B cell (primary cell): ENCODE results near the gene FBXL13. TPM values are rescaled to one million over a fixed set of nuclear protein-coding genes. Genes with fewer than 3 reads are reported as not detected.
"Not testable (repeated sequence)": the region's sequence is repeated elsewhere in the genome, so short reads cannot be mapped to it uniquely, and the experiment has no call there.

Experiments
- ATAC-seq: fragments of 200-7000 bp; cut with Tn5 transposase; one replicate; pipeline ENCODE4 v1.10.0; 2021; ENCODE audit warnings: low read depth, mild to moderate bottlenecking, moderate number of reproducible peaks, moderate library complexity
- CTCF ChIA-PET: fragments of 350-600 bp; sonication (Branson Sonifier 250); formaldehyde crosslinking; loops from one replicate; lab custom pipeline; 2021; ENCODE audit warnings: antibody characterized with exemption, inconsistent platforms; lab: Charles Lee
- POLR2A ChIA-PET: fragments of 350-600 bp; sonication (Branson Sonifier 250); formaldehyde crosslinking; loops from one replicate; lab custom pipeline; 2021; ENCODE audit warnings: antibody characterized with exemption; lab: Charles Lee
- DNase-seq: peaks from one replicate; pipeline ENCODE4 v3.0.0; 2013
- H2AFZ ChIP-seq: 2 replicates; pipeline ENCODE4 v1.6.1; 2012; ENCODE audit warnings: mild to moderate bottlenecking, low read depth, low read length; ENCODE audit not compliant: insufficient read depth, poor library complexity, severe bottlenecking
- H3K27ac ChIP-seq, 2 donors: 1 replicate in 1 of 2; 2 replicates in 1 of 2; pipeline ENCODE4 v1.5.1; 2012 to 2013; ENCODE audit warnings: low read length in 2 of 2, mild to moderate bottlenecking in 2 of 2, moderate library complexity in 1 of 2
- H3K27me3 ChIP-seq, 4 experiments: fragments of 200-600 bp in 1 of 4; sonication (generic) in 1 of 4; replicated peaks in 1 of 4; 1 replicate in 2 of 4; 2 replicates in 2 of 4; pipeline versions ENCODE4 v1.6.1 to v1.7.0; 2013 to 2016; ENCODE audit warnings: low read length in 3 of 4, mild to moderate bottlenecking in 2 of 4, mixed read lengths in 1 of 4, moderate library complexity in 1 of 4; ENCODE audit not compliant: insufficient read depth in 4 of 4, control insufficient read depth in 3 of 4; ENCODE audit errors: control extremely low read depth in 1 of 4
- H3K36me3 ChIP-seq, 2 experiments: replicated peaks in 1 of 2; 1 replicate in 1 of 2; 2 replicates in 1 of 2; pipeline versions ENCODE4 v1.6.1 to v1.7.1; 2013; ENCODE audit warnings: low read length in 1 of 2; ENCODE audit not compliant: insufficient read depth in 2 of 2, control insufficient read depth in 1 of 2; ENCODE audit errors: control extremely low read depth in 1 of 2, extremely low read depth in 1 of 2
- H3K4me1 ChIP-seq, 2 donors: fragments of 200-600 bp in 1 of 2; sonication (generic) in 1 of 2; 1 replicate in 1 of 2; 2 replicates in 1 of 2; pipeline versions ENCODE4 v1.5.1 to v1.6.1; 2013 to 2017; ENCODE audit warnings: low read length in 2 of 2; ENCODE audit not compliant: control insufficient read depth in 2 of 2, insufficient read depth in 2 of 2
- H3K4me2 ChIP-seq: replicated peaks from 2 replicates; pipeline ENCODE3; 2012; ENCODE audit warnings: mild to moderate bottlenecking, low read depth, low read length; ENCODE audit not compliant: poor library complexity, severe bottlenecking
- H3K4me3 ChIP-seq, 5 experiments: fragments of 200-600 bp in 1 of 5; sonication (generic) in 1 of 5; 1 replicate in 3 of 5; 2 replicates in 2 of 5; pipeline versions ENCODE4 v1.5.1 to v1.7.0; 2011 to 2016; ENCODE audit warnings: low read length in 4 of 5, mild to moderate bottlenecking in 4 of 5, low read depth in 2 of 5, control low read depth in 1 of 5, moderate library complexity in 1 of 5; ENCODE audit not compliant: insufficient read depth in 1 of 5; ENCODE audit errors: control extremely low read depth in 1 of 5, extremely low read depth in 1 of 5
- H3K79me2 ChIP-seq: fragments of 200-600 bp; sonication (generic); one replicate; pipeline ENCODE4 v1.6.0; 2016; ENCODE audit warnings: low read length; ENCODE audit not compliant: control insufficient read depth, insufficient read depth
- H3K9ac ChIP-seq: fragments of 200-600 bp; sonication (generic); 2 replicates; pipeline ENCODE4 v1.6.1; 2017; ENCODE audit warnings: mild to moderate bottlenecking, low read length, moderate library complexity
- H3K9me3 ChIP-seq, 3 donors: one replicate each; pipeline versions ENCODE4 v1.6.1 to v1.7.1; 2013; ENCODE audit warnings: low read length in 2 of 3; ENCODE audit not compliant: control insufficient read depth in 2 of 3, insufficient read depth in 1 of 3; ENCODE audit errors: control extremely low read depth in 1 of 3
- H4K20me1 ChIP-seq: 2 replicates; pipeline ENCODE4 v1.6.0; 2012; ENCODE audit warnings: mild to moderate bottlenecking, low read length; ENCODE audit not compliant: insufficient read depth, control insufficient read depth, poor library complexity, severe bottlenecking
- H3K27ac Mint-ChIP-seq: one replicate; pipeline ENCODE4 v1.8.0; 2021; ENCODE audit warnings: mixed read lengths
- H3K27me3 Mint-ChIP-seq: one replicate; pipeline ENCODE4 v1.8.0; 2021; ENCODE audit warnings: mixed read lengths
- H3K4me1 Mint-ChIP-seq: one replicate; pipeline ENCODE4 v1.8.0; 2021; ENCODE audit warnings: mixed read lengths
- H3K4me3 Mint-ChIP-seq: one replicate; pipeline ENCODE4 v1.8.0; 2021; ENCODE audit warnings: mixed read lengths
- H3K9me3 Mint-ChIP-seq: one replicate; pipeline ENCODE4 v1.8.0; 2022; ENCODE audit warnings: mixed read lengths; ENCODE audit not compliant: insufficient read depth
- EZH2 ChIP-seq: IDR thresholded peaks from 2 replicates; pipeline ENCODE4 v1.6.1; 2012; ENCODE audit warnings: borderline replicate concordance, low read depth, mild to moderate bottlenecking, moderate library complexity, low read length; ENCODE audit not compliant: insufficient read depth, poor library complexity, severe bottlenecking
- WGBS: methylation state at CpG from one replicate; pipeline ENCODE4 v1.1.5; 2013; ENCODE audit warnings: missing lambda C conversion rate; ENCODE audit not compliant: insufficient coverage; 5-methylcytosine and 5-hydroxymethylcytosine counted together
- intact Hi-C: fragments of 100-400 bp; cut with micrococcal nuclease; formaldehyde crosslinking; loops from one replicate; pipeline ENCODE4 v1.10.0; 2022
- polyA plus RNA-seq: library from polyadenylated mRNA; depleted of rRNA; stranded (reverse); fragments of >200 nt; gene quantifications from 2 replicates; pipeline ENCODE4 v1.2.3, GENCODE V29; 2012
- total RNA-seq, 2 donors: library from RNA; stranded (reverse); fragments of 120-200 nt in 1 of 2; gene quantifications; 1 replicate in 1 of 2; 2 replicates in 1 of 2; pipeline versions ENCODE4 v1.2.3 to v1.2.4, GENCODE V29; 2013 to 2022
- TF ChIP-seq, protein P1 (sequence below): fragments of 200-600 bp; IDR thresholded peaks from one replicate; pipeline ENCODE4 v1.8.0; 2022; ENCODE audit warnings: antibody characterized with exemption, mild to moderate bottlenecking

FBXL13 gene
- total and polyA plus RNA-seq, 2 donors (not counting 1 experiment from before 2014, with no cell fraction given), result 0.22 to 4.0 TPM

DNA sequence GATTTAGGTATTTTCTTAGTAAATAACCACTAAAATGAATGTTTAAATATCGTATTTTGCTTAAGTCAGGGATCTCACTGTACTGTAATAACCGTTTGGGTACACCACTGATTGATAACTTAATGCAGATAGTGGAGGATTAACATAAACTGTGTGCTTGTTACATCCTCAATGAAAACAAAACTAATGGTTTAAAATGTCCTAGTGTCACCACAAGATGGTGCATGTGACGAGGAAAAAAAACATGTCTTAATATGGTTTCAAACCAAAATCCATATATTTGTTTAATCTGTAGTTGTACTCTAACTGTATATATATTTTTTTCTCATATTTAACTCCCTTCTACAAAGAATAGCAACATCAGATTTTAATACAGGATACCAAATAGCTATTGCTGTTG lies 19.5 kb upstream of the FBXL13 start:
- H3K27ac ChIP-seq, result no peak overlapping the region
- Mint-ChIP-seq H3K9me3 (no peaks in the 10 kb centered on the region), H3K4me1 (no peaks in the 10 kb centered on the region), H3K4me3 (no peak overlapping the region), H3K27me3 (no peaks in the 10 kb centered on the region), H3K27ac (no peak overlapping the region)
- H3K9me3 ChIP-seq, result no peaks in the 10 kb centered on the region
- no peaks in the 10 kb centered on the region for H3K79me2 ChIP-seq
- H3K4me1 ChIP-seq, result no peaks in the 10 kb centered on the region
- DNase-seq (no peak), ATAC-seq (no peak)
- ChIA-PET POLR2A (no interaction called here), CTCF (interaction anchor here (0.5 kb wide), 1 partner anchor 32 kb away, joined by 4 read pairs; no protein-coding TSS in a partner anchor)
- intact Hi-C loops, result no loop called here
- H3K4me3 ChIP-seq, result no peak overlapping the region
- no peaks in the 10 kb centered on the region for H3K27me3 ChIP-seq
- no CpG with 5 or more reads among the region's 3 CpGs for WGBS
- no peaks in the 10 kb centered on the region for H4K20me1 ChIP-seq
- H3K4me2 ChIP-seq, result no peak overlapping the region
- peaks cover 2 to 17% of the 10 kb centered on the region in 2 experiments for H3K36me3 ChIP-seq
- no peak overlapping the region for H2AFZ ChIP-seq
- no peak for TF ChIP-seq EZH2
- TF ChIP-seq, protein P1, sequence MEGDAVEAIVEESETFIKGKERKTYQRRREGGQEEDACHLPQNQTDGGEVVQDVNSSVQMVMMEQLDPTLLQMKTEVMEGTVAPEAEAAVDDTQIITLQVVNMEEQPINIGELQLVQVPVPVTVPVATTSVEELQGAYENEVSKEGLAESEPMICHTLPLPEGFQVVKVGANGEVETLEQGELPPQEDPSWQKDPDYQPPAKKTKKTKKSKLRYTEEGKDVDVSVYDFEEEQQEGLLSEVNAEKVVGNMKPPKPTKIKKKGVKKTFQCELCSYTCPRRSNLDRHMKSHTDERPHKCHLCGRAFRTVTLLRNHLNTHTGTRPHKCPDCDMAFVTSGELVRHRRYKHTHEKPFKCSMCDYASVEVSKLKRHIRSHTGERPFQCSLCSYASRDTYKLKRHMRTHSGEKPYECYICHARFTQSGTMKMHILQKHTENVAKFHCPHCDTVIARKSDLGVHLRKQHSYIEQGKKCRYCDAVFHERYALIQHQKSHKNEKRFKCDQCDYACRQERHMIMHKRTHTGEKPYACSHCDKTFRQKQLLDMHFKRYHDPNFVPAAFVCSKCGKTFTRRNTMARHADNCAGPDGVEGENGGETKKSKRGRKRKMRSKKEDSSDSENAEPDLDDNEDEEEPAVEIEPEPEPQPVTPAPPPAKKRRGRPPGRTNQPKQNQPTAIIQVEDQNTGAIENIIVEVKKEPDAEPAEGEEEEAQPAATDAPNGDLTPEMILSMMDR, result no peak
- no peak overlapping the region for H3K9ac ChIP-seq

- H3K9me3 ChIP-seq, result no peaks in the 10 kb centered on the region
- no peaks in the 10 kb centered on the region for H3K27me3 ChIP-seq
- TF ChIP-seq EZH2, result no peak
- TF ChIP-seq, protein P1, result no peak
- no peak overlapping the region for H2AFZ ChIP-seq
- ATAC-seq (no peak), DNase-seq (no peak)
- ChIA-PET POLR2A (no interaction called here), CTCF (interaction anchor here (1.6 kb wide), 1 partner anchor 32 kb away, joined by 3 read pairs; no protein-coding TSS in a partner anchor)
- H3K4me1 Mint-ChIP-seq, result no peaks in the 10 kb centered on the region
- H3K4me3 ChIP-seq, result no peak overlapping the region
- H3K27ac Mint-ChIP-seq, result no peak overlapping the region
- no peak overlapping the region for H3K4me3 Mint-ChIP-seq
- H3K9me3 Mint-ChIP-seq, result no peaks in the 10 kb centered on the region
- no peak overlapping the region for H3K4me2 ChIP-seq
- no peaks in the 10 kb centered on the region for H3K4me1 ChIP-seq
- H3K27me3 Mint-ChIP-seq, result no peaks in the 10 kb centered on the region
- no CpG with 5 or more reads among the region's 1 CpG for WGBS
- peaks cover 4 to 22% of the 10 kb centered on the region in 2 experiments for H3K36me3 ChIP-seq
- H3K79me2 ChIP-seq, result no peaks in the 10 kb centered on the region
- intact Hi-C loops, result no loop called here
- H4K20me1 ChIP-seq, result no peaks in the 10 kb centered on the region
- H3K27ac ChIP-seq, result no peak overlapping the region
- no peak overlapping the region for H3K9ac ChIP-seq
These were observed 18.8 kb upstream of the FBXL13 start for GRCh38 chr7:103093429-103093828.

DNA sequence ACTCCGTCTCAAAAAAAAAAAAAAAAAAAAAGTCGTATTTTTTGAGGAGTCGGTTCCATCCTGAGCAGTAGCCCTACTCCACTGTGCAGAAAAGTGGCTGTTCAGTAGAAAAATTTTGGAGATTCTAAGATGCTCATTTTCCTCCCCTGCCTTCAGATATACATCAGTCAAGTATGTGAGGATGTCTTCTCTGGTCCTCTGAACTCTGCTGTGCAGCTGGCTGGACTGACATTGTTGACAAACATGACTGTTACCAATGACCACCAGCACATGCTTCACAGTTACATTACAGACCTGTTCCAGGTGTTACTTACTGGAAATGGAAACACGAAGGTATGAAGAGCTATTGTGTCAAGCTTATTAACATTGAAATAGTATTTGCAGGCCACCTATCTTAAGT lies 17.7 kb upstream of the FBXL13 start:
- H3K27ac Mint-ChIP-seq, H3K27me3 ChIP-seq, DNase-seq, H3K9me3 ChIP-seq, H3K27ac ChIP-seq, ATAC-seq, H2AFZ ChIP-seq, H4K20me1 ChIP-seq, intact Hi-C loops, H3K27me3 Mint-ChIP-seq, H3K4me3 Mint-ChIP-seq, H3K4me2 ChIP-seq, H3K9ac ChIP-seq, H3K4me3 ChIP-seq, H3K4me1 ChIP-seq, H3K79me2 ChIP-seq, POLR2A ChIA-PET, H3K4me1 Mint-ChIP-seq, H3K9me3 Mint-ChIP-seq: not testable (repeated sequence)
- peaks cover 4 to 20% of the 10 kb centered on the region in 2 experiments for H3K36me3 ChIP-seq
- WGBS, result no CpG with 5 or more reads among the region's 4 CpGs
- CTCF ChIA-PET, result interaction anchor here (1.6 kb wide), 1 partner anchor 31 kb away, joined by 3 read pairs; no protein-coding TSS in a partner anchor
